NB4 (cell line): ENCODE measurements around the gene AFF2.

Experiments used
- MAX ChIP-seq: IDR thresholded peaks from 2 replicates; pipeline ENCODE4 v1.6.1; 2011; ENCODE audit warnings: low read depth, low read length
- MYC ChIP-seq: IDR thresholded peaks from 2 replicates; pipeline ENCODE4 v1.6.1; 2011; ENCODE audit warnings: low read depth, low read length
- POLR2A ChIP-seq: IDR thresholded peaks from 2 replicates; pipeline ENCODE4 v1.6.1; 2011; ENCODE audit warnings: mild to moderate bottlenecking; ENCODE audit not compliant: insufficient read length; ENCODE audit errors: extremely low read depth
- TF ChIP-seq, protein P1 (sequence below): IDR thresholded peaks from one replicate; pipeline ENCODE4 v1.5.1; 2012; ENCODE audit warnings: low read depth, low read length

DNA sequence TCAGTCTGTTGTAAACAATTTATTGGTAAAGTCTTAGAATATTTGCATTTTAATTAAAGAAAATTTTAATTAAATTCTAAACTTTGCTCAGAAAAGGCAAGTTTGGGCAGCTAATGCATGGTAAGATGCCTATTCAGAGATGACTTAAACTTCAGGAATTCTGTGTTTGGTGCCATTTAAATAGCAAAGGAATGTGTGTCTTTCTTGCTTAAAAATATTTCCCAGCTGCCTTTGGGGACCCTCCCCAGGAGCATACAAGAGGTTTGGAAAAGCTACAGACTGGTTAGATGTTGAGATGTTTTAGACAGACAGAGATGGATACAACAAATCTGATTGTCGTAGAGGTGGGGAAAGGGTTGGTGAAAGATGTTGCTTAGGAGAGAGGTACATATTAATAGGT is 36.5 kb downstream of the AFF2 start:
- TF ChIP-seq MAX (no peak), POLR2A (no peak), MYC (no peak)
- TF ChIP-seq, protein P1, sequence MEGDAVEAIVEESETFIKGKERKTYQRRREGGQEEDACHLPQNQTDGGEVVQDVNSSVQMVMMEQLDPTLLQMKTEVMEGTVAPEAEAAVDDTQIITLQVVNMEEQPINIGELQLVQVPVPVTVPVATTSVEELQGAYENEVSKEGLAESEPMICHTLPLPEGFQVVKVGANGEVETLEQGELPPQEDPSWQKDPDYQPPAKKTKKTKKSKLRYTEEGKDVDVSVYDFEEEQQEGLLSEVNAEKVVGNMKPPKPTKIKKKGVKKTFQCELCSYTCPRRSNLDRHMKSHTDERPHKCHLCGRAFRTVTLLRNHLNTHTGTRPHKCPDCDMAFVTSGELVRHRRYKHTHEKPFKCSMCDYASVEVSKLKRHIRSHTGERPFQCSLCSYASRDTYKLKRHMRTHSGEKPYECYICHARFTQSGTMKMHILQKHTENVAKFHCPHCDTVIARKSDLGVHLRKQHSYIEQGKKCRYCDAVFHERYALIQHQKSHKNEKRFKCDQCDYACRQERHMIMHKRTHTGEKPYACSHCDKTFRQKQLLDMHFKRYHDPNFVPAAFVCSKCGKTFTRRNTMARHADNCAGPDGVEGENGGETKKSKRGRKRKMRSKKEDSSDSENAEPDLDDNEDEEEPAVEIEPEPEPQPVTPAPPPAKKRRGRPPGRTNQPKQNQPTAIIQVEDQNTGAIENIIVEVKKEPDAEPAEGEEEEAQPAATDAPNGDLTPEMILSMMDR, result no peak
